ENCODE measurements around the gene FYCO1.

DNA sequence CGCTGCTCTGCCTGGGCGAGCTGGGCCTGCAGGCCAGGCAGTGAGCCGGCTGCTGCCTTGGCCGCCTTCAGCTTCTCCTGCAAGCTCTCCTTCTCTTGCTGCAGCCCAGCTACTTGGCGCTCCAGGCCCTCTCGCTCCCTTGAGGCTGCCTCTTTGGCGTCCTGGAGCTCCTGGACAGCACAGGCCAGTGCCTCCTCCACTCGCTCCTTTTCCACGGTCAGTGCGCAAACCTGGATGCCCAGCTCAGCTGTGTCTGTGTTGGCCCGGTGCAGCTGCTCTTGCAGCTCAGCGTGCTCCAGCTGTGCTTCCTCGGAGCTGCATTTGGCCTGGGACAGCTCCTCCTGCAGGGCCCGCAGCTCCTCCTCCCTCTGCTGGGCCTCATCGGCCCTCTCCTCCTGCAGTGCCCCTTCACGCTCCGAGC is 29.2 kb downstream of the FYCO1 start:
- TF ChIP-seq, protein P1, sequence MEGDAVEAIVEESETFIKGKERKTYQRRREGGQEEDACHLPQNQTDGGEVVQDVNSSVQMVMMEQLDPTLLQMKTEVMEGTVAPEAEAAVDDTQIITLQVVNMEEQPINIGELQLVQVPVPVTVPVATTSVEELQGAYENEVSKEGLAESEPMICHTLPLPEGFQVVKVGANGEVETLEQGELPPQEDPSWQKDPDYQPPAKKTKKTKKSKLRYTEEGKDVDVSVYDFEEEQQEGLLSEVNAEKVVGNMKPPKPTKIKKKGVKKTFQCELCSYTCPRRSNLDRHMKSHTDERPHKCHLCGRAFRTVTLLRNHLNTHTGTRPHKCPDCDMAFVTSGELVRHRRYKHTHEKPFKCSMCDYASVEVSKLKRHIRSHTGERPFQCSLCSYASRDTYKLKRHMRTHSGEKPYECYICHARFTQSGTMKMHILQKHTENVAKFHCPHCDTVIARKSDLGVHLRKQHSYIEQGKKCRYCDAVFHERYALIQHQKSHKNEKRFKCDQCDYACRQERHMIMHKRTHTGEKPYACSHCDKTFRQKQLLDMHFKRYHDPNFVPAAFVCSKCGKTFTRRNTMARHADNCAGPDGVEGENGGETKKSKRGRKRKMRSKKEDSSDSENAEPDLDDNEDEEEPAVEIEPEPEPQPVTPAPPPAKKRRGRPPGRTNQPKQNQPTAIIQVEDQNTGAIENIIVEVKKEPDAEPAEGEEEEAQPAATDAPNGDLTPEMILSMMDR (optimal IDR thresholded peaks at IDR 0.05 in 1 of 3, IDR thresholded peaks at IDR 0.05 in 1 of 3, conservative IDR thresholded peaks at IDR 0.05 in 1 of 3; ENCODE audit: extremely low read depth in 1 of 3, insufficient read depth in 2 of 3, low read length in 3 of 3) = no peak
- TF ChIP-seq EZH2 (IDR thresholded peaks at IDR 0.05; ENCODE audit: low read length) = no peak
